ENCODE measurements around the gene DGKI.

DGKI gene

DNA sequence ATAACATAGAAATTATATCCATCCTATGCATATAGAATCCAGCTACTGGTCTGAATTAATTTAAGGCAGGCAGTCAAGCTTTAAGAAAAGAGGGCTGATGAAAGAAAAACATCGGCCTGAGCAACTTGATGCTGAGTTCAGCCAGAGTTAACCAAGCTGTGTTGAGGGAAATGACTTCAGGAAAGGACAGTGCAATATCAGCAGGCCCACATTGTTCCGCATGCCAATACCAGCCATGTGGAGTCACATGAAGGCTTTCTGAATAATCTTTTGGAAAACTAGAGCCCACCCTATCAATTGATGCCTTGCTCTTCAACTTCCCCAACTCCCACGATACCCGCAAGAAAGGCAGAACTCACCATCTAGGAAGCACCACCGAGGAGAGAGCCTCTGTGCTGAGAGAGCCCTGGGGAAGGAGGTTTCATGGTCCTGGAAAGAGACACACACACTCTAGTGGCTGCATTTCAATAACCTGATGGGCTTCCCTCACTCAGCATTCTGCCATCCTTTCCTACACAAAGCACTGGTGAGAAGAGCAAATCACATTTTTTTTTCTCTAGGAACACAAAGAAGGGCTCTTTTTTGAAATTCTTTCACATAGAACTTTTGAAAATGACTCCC lies 377.5 kb downstream of the DGKI start:
- Histone ChIP-seq H2AFZ (ENCODE audit: low read length) (no peak overlapping the region), H3K27ac (ENCODE audit: low read depth, low read length, poor library complexity, severe bottlenecking) (no peak overlapping the region), H3K4me3 (ENCODE audit: low read depth, low read length, poor library complexity, severe bottlenecking) (no peak overlapping the region), H3F3A (ENCODE audit: insufficient read depth, low read length) (no peaks in the 10 kb centered on the region), H3K9me3 (ENCODE audit: low read length) (no peaks in the 10 kb centered on the region), H3K79me2 (ENCODE audit: insufficient read depth, low read length) (no peaks in the 10 kb centered on the region), H3K4me2 (ENCODE audit: low read length) (no peak overlapping the region), H3K27me3 (ENCODE audit: insufficient read depth, low read length) (no peaks in the 10 kb centered on the region), H3K36me3 (ENCODE audit: insufficient read depth, low read length) (no peaks in the 10 kb centered on the region), H3K9me2 (ENCODE audit: low read depth, low read length) (no peaks in the 10 kb centered on the region), H3K4me1 (ENCODE audit: insufficient read depth, low read length, severe bottlenecking) (no peaks in the 10 kb centered on the region), H4K20me1 (ENCODE audit: insufficient read depth, low read length) (no peaks in the 10 kb centered on the region), H3K9ac (ENCODE audit: low read length) (no peak overlapping the region)
- TF ChIP-seq EZH2 (IDR thresholded peaks at IDR 0.05; ENCODE audit: borderline replicate concordance, low read length) = no peak
- TF ChIP-seq, protein P1, sequence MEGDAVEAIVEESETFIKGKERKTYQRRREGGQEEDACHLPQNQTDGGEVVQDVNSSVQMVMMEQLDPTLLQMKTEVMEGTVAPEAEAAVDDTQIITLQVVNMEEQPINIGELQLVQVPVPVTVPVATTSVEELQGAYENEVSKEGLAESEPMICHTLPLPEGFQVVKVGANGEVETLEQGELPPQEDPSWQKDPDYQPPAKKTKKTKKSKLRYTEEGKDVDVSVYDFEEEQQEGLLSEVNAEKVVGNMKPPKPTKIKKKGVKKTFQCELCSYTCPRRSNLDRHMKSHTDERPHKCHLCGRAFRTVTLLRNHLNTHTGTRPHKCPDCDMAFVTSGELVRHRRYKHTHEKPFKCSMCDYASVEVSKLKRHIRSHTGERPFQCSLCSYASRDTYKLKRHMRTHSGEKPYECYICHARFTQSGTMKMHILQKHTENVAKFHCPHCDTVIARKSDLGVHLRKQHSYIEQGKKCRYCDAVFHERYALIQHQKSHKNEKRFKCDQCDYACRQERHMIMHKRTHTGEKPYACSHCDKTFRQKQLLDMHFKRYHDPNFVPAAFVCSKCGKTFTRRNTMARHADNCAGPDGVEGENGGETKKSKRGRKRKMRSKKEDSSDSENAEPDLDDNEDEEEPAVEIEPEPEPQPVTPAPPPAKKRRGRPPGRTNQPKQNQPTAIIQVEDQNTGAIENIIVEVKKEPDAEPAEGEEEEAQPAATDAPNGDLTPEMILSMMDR (IDR thresholded peaks at IDR 0.05; ENCODE audit: low read length) = no peak

DNA sequence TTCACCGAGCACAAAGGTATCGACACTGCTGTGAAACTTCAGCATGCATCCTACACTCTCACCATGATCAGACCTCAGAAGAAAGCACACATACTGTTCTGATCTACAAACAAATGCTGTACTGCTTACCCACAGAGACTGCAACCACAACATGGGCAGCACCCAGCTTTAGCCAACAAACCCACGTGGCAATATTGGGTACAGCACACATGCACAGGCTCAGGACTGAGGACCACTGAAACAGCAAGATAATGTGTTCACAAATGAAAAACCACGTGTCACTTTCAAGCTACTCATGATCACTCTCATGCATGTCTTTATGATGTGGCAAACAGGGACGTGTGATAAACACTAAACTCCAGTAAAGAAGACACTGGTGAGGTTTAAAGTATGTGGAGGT lies 383.9 kb downstream of the DGKI start:
- no peaks in the 10 kb centered on the region for H3K9me3 ChIP-seq (ENCODE audit: low read length)
- no peaks in the 10 kb centered on the region for H3K9me2 ChIP-seq (ENCODE audit: low read depth, low read length)
- H3K79me2 ChIP-seq (ENCODE audit: insufficient read depth, low read length) = no peaks in the 10 kb centered on the region
- TF ChIP-seq, protein P1 (IDR thresholded peaks at IDR 0.05; ENCODE audit: low read length) = no peak
- no peak for TF ChIP-seq EZH2 (IDR thresholded peaks at IDR 0.05; ENCODE audit: borderline replicate concordance, low read length)
- no peak overlapping the region for H3K4me3 ChIP-seq (ENCODE audit: low read depth, low read length, poor library complexity, severe bottlenecking)
- no peak overlapping the region for H3K9ac ChIP-seq (ENCODE audit: low read length)
- H3K27me3 ChIP-seq (ENCODE audit: insufficient read depth, low read length) = no peaks in the 10 kb centered on the region
- H2AFZ ChIP-seq (ENCODE audit: low read length) = no peak overlapping the region
- H3F3A ChIP-seq (ENCODE audit: insufficient read depth, low read length) = no peaks in the 10 kb centered on the region
- no peaks in the 10 kb centered on the region for H3K4me1 ChIP-seq (ENCODE audit: insufficient read depth, low read length, severe bottlenecking)
- no peak overlapping the region for H3K4me2 ChIP-seq (ENCODE audit: low read length)
- H3K36me3 ChIP-seq (ENCODE audit: insufficient read depth, low read length) = no peaks in the 10 kb centered on the region
- no peaks in the 10 kb centered on the region for H4K20me1 ChIP-seq (ENCODE audit: insufficient read depth, low read length)
- no peak overlapping the region for H3K27ac ChIP-seq (ENCODE audit: low read depth, low read length, poor library complexity, severe bottlenecking)

DNA sequence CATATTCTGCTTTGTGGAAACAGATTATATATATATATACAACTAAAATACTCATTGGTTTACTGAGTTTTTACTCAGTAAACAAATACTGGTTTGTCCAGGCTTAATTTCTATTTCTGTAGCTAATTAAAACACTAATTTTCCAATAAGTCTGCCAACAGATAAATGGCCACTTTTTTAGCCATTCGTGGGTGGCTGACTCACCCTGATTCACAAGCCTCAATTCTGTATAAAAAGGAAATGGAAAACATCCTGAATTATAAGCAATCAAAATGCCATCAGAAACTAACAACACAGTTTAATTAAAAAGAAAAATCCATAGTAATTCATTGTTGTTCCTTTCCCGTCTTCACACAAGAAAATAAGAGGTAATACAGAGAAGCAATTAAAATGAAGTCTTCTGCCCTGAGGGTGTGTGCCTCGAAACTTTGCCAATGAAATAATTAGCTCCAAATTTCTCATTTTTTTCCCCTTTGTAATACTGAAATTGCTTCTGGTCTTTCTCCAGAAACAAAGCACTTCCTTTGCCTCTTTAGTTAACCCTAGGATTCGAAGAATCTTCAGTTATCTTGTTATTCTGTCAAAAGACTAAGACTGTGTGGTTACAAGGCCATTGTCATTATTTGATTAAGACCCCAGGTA lies 384.6 kb downstream of the DGKI start:
- Histone ChIP-seq H3K27ac (ENCODE audit: low read depth, low read length, poor library complexity, severe bottlenecking) (no peak overlapping the region), H3K9me3 (ENCODE audit: low read length) (no peaks in the 10 kb centered on the region), H3K9ac (ENCODE audit: low read length) (no peak overlapping the region), H3K9me2 (ENCODE audit: low read depth, low read length) (no peaks in the 10 kb centered on the region), H3F3A (ENCODE audit: insufficient read depth, low read length) (no peaks in the 10 kb centered on the region), H3K27me3 (ENCODE audit: insufficient read depth, low read length) (no peaks in the 10 kb centered on the region), H3K4me3 (ENCODE audit: low read depth, low read length, poor library complexity, severe bottlenecking) (no peak overlapping the region), H3K4me2 (ENCODE audit: low read length) (no peak overlapping the region), H3K79me2 (ENCODE audit: insufficient read depth, low read length) (no peaks in the 10 kb centered on the region), H3K4me1 (ENCODE audit: insufficient read depth, low read length, severe bottlenecking) (no peaks in the 10 kb centered on the region), H2AFZ (ENCODE audit: low read length) (no peak overlapping the region), H3K36me3 (ENCODE audit: insufficient read depth, low read length) (no peaks in the 10 kb centered on the region), H4K20me1 (ENCODE audit: insufficient read depth, low read length) (no peaks in the 10 kb centered on the region)
- TF ChIP-seq, protein P1 (IDR thresholded peaks at IDR 0.05; ENCODE audit: low read length) = no peak
